Nephron (organoid): Measurements from ENCODE around the gene SH3RF3.
A peak's percentile ranks its signal among the peaks of the same experiment; 100 is the strongest.
"Not testable (repeated sequence)": the region's sequence is repeated elsewhere in the genome, so short reads cannot be mapped to it uniquely, and the experiment has no call there.

Experiments
- H3K27ac Mint-ChIP-seq, 3 experiments: 2 replicates each; pipeline ENCODE4 v1.8.0; 2020; ENCODE audit warnings: mixed read lengths in 3 of 3, mild to moderate bottlenecking in 2 of 3, moderate library complexity in 1 of 3
- H3K27me3 Mint-ChIP-seq: 2 replicates; pipeline ENCODE4 v1.8.0; 2021; ENCODE audit warnings: low read depth, mild to moderate bottlenecking, moderate library complexity, mixed read lengths
- H3K36me3 Mint-ChIP-seq: 2 replicates; pipeline ENCODE4 v1.8.0; 2020; ENCODE audit warnings: low read depth, mixed read lengths
- H3K4me1 Mint-ChIP-seq: 2 replicates; pipeline ENCODE4 v1.8.0; 2020; ENCODE audit warnings: mixed read lengths
- H3K4me3 Mint-ChIP-seq, 3 experiments: 2 replicates each; pipeline ENCODE4 v1.8.0; 2020; ENCODE audit warnings: mild to moderate bottlenecking in 3 of 3, mixed read lengths in 3 of 3, moderate library complexity in 2 of 3
- H3K9me3 Mint-ChIP-seq: 2 replicates; pipeline ENCODE4 v1.8.0; 2020; ENCODE audit warnings: mixed read lengths
- TF ChIP-seq, protein P1 (sequence below), 3 experiments: fragments of 200-600 bp; sonication (generic); IDR thresholded peaks; one replicate each; pipeline ENCODE4 v1.5.0; 2021; ENCODE audit warnings: antibody characterized with exemption in 3 of 3; ENCODE audit not compliant: unreplicated experiment in 3 of 3

The SH3RF3 gene

DNA sequence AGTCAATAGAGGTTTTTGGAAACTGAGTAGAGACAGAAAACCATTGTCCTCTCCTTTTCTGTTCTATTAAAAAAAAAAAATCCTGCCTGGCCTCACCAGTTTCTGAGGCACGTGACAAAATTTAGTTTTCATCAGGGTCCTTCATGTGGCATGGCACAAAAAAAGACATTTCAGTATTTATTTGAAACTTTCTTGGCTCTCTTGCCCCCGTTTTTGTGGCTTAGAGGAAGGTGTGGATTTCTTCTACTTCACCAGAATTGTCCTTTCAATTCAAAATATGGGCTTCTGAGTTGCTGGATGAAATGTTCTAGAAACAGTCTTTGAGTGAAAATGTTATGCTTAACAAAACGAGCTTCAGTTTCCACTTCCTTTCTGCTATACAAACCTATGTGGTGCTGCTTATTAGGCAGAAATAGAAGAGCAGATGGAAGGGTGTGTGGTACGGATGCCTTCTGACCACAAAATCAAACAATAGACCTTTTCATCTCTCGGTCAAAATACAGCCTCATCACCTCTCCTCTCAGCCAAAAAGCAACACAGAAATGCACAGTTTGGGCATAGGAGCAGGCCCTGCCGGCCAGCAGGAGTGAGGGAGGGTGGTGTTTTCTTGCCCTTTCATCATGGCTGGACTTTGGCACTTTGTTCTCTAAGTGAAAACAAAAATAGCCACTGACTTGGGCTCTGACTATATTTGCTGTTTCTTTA lies 89.2 kb downstream of the SH3RF3 start:
- Mint-ChIP-seq H3K27ac (no peak overlapping the region), H3K27me3 (peaks cover 22% of the 10 kb centered on the region), H3K4me3 (no peak overlapping the region), H3K4me1 (peaks cover 9% of the 10 kb centered on the region), H3K9me3 (no peaks in the 10 kb centered on the region), H3K36me3 (no peaks in the 10 kb centered on the region)
- TF ChIP-seq, protein P1, sequence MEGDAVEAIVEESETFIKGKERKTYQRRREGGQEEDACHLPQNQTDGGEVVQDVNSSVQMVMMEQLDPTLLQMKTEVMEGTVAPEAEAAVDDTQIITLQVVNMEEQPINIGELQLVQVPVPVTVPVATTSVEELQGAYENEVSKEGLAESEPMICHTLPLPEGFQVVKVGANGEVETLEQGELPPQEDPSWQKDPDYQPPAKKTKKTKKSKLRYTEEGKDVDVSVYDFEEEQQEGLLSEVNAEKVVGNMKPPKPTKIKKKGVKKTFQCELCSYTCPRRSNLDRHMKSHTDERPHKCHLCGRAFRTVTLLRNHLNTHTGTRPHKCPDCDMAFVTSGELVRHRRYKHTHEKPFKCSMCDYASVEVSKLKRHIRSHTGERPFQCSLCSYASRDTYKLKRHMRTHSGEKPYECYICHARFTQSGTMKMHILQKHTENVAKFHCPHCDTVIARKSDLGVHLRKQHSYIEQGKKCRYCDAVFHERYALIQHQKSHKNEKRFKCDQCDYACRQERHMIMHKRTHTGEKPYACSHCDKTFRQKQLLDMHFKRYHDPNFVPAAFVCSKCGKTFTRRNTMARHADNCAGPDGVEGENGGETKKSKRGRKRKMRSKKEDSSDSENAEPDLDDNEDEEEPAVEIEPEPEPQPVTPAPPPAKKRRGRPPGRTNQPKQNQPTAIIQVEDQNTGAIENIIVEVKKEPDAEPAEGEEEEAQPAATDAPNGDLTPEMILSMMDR (IDR thresholded peaks at IDR 0.05; ENCODE audit: unreplicated experiment in 3 of 3): no peak

DNA sequence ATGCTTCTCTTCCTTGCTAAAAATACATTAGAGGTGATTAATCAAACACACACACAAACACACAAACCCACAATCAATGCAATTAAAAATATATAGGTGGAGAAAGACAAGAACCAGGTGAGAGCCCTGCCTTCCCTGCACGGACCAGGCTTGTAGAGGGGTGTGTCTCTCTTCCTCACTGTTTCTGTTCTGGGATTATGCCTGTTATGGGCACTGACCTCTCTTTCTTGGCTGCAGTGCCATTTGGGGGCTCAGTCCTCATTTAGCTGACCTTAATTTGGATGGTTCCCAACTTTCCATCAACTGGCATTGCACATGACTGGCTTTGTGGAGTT lies 89.8 kb downstream of the SH3RF3 start:
- Mint-ChIP-seq H3K4me3 (no peak overlapping the region), H3K4me1 (peaks cover 9% of the 10 kb centered on the region)

DNA sequence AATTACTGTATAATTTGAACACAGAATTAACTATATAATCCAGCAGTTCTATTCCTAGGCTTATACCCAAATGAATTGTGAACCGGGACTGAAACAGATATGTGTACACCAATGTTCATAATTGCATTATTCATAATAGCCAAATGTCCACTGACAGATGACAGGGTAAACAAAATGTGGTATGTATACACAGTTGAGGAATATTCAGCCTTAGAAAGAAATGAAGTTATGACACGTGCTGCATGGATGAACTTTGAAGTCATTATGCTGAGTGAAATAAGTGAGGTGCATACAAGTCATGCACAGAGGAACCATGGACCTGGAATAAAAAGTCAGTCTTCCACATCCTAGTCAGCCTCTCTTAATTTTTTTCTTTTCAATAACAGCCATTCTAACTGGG lies 91.9 kb downstream of the SH3RF3 start:
- peaks cover 9% of the 10 kb centered on the region for H3K4me1 Mint-ChIP-seq
- H3K9me3 Mint-ChIP-seq: no peaks in the 10 kb centered on the region
- H3K4me3 Mint-ChIP-seq: no peak overlapping the region
- TF ChIP-seq, protein P1 (IDR thresholded peaks at IDR 0.05; ENCODE audit: unreplicated experiment in 3 of 3): no peak
- peaks cover 11% of the 10 kb centered on the region for H3K27me3 Mint-ChIP-seq
- no peak overlapping the region for H3K27ac Mint-ChIP-seq
- H3K36me3 Mint-ChIP-seq: no peaks in the 10 kb centered on the region

More for the DNA sequence above, 89.8 kb downstream of the SH3RF3 start:
- H3K36me3 Mint-ChIP-seq: no peaks in the 10 kb centered on the region
- peaks cover 22% of the 10 kb centered on the region for H3K27me3 Mint-ChIP-seq
- peak overlapping the region in 1 of 3 experiments; percentile 21 for H3K27ac Mint-ChIP-seq
- TF ChIP-seq, protein P1 (IDR thresholded peaks at IDR 0.05; ENCODE audit: unreplicated experiment in 3 of 3): no peak
- H3K9me3 Mint-ChIP-seq: no peaks in the 10 kb centered on the region

DNA sequence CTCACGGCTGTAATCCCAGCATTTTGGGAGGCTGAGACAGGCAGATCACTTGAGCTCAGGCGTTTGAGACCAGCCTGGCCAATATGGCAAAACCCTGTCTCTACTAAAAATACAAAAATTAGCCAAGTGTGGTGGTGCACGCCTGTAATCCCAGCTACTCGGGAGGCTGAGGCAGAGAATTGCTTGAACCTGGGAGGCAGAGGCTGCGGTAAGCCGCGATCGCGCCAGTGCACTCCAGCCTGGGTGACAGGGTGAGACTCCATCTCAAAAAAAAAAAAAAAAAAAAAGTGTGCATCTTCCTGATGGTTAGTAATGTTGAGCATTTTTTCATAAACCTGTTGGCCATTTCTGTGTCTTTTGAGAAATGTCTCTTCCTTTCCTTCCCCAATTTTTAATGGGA lies 92.3 kb downstream of the SH3RF3 start:
- not testable (repeated sequence) for H3K27ac Mint-ChIP-seq, H3K9me3 Mint-ChIP-seq, H3K36me3 Mint-ChIP-seq, H3K4me3 Mint-ChIP-seq
- peaks cover 11% of the 10 kb centered on the region for H3K4me1 Mint-ChIP-seq
- H3K27me3 Mint-ChIP-seq: peaks cover 11% of the 10 kb centered on the region

DNA sequence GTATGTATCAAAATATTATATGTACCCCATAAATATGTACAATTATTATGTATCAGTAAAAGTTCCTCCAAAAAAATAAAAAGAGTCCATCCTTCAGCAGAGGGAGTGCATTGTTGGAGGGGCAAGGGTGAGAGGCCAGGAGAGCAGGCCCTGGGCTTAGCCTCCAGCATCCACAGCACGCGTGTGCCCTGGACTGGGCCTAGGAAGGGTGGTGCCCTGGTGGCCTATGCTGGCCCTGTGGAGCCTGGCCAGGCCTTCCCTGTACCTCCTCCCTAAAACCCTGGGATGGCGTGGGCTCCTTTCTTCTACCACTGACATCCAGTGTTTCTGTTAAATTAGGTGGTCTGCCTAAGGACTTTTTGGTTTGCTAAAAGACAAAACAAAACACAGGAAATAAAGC lies 93.4 kb downstream of the SH3RF3 start:
- peaks cover 15% of the 10 kb centered on the region for H3K4me1 Mint-ChIP-seq
- H3K27me3 Mint-ChIP-seq: peaks cover 11% of the 10 kb centered on the region
- H3K27ac Mint-ChIP-seq: no peak overlapping the region
- no peaks in the 10 kb centered on the region for H3K36me3 Mint-ChIP-seq
- TF ChIP-seq, protein P1 (IDR thresholded peaks at IDR 0.05; ENCODE audit: unreplicated experiment in 3 of 3): no peak
- no peaks in the 10 kb centered on the region for H3K9me3 Mint-ChIP-seq
- H3K4me3 Mint-ChIP-seq: no peak overlapping the region

DNA sequence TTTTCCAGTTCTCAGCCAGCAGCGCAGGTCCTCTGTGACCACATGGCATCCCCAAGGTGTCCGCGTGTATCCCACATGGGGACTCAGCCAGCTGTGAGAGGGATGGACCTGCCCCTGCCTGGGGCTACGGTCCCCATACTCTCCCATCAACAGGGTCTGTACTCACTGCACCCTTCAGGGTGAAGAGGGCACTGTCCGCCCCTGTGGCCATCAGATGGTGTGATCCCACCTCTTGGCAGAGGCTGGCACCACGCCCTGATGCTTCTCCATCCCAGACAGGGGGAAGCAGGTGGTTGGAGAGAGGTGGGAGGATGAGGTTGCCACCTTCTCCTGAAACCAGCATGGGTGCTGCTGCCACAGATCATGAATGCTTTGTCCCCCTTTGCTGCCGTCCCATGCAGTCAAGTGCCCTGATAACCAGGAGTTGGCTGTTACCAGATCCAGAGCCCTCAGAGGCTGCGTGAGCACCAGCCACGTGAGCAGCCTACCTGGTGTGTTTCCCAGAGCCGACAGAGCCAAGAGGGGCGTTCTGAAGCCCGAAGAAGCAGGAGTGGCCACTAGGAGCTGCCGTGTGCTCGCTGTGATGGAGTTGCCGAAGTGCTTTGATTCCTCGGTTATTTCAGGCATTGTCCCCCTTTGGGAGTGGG lies 93.9 kb downstream of the SH3RF3 start:
- peaks cover 17% of the 10 kb centered on the region for H3K27me3 Mint-ChIP-seq
- H3K4me3 Mint-ChIP-seq: no peak overlapping the region
- no peaks in the 10 kb centered on the region for H3K36me3 Mint-ChIP-seq
- TF ChIP-seq, protein P1 (IDR thresholded peaks at IDR 0.05; ENCODE audit: unreplicated experiment in 3 of 3): no peak
- H3K9me3 Mint-ChIP-seq: no peaks in the 10 kb centered on the region
- peaks cover 20% of the 10 kb centered on the region for H3K4me1 Mint-ChIP-seq
- no peak overlapping the region for H3K27ac Mint-ChIP-seq
